DND-41 (cell line): ENCODE data around the gene MAP2K5.
"Not testable (repeated sequence)": the region's sequence is repeated elsewhere in the genome, so short reads cannot be mapped to it uniquely, and the experiment has no call there.

Source experiments
- ATAC-seq: fragments of 200-7000 bp; cut with Tn5 transposase; 3 replicates; pipeline ENCODE4 v1.9.1; 2021; ENCODE audit warnings: low read depth; ENCODE audit not compliant: insufficient read depth
- DNase-seq: peaks from one replicate; pipeline ENCODE4 v3.0.0-alpha.2; 2020
- H2AFZ ChIP-seq: 2 replicates; pipeline ENCODE4 v1.6.0; 2012; ENCODE audit warnings: low read depth, low read length
- H3K27ac ChIP-seq: 2 replicates; pipeline ENCODE4 v1.5.1; 2012; ENCODE audit warnings: low read length, inconsistent platforms
- H3K27me3 ChIP-seq: fragments of 200-600 bp; sonication (generic); 2 replicates; pipeline ENCODE4 v1.6.0; 2012; ENCODE audit warnings: low read length, mild to moderate bottlenecking, inconsistent platforms; ENCODE audit not compliant: insufficient read depth, poor library complexity
- H3K36me3 ChIP-seq: 2 replicates; pipeline ENCODE4 v1.5.1; 2012; ENCODE audit warnings: low read length, inconsistent platforms; ENCODE audit not compliant: insufficient read depth
- H3K4me1 ChIP-seq: 2 replicates; pipeline ENCODE4 v1.5.1; 2012; ENCODE audit warnings: mild to moderate bottlenecking, low read length; ENCODE audit not compliant: insufficient read depth
- H3K4me2 ChIP-seq: 2 replicates; pipeline ENCODE4 v1.6.0; 2012; ENCODE audit warnings: mild to moderate bottlenecking, moderate library complexity, low read length, inconsistent platforms; ENCODE audit not compliant: insufficient read depth
- H3K4me3 ChIP-seq, 2 experiments: fragments of 200-600 bp in 1 of 2; shearing (Covaris generic) in 1 of 2; 2 replicates each; pipeline ENCODE4 v1.5.1; 2012 to 2016; ENCODE audit warnings: inconsistent platforms in 2 of 2, low read length in 2 of 2, mild to moderate bottlenecking in 2 of 2, low read depth in 1 of 2, moderate library complexity in 1 of 2
- H3K79me2 ChIP-seq: 2 replicates; pipeline ENCODE4 v1.6.0; 2012; ENCODE audit warnings: low read length, inconsistent platforms; ENCODE audit not compliant: insufficient read depth
- H3K9ac ChIP-seq: 2 replicates; pipeline ENCODE4 v1.6.0; 2012; ENCODE audit warnings: low read depth, mild to moderate bottlenecking, inconsistent platforms, low read length, moderate library complexity
- H3K9me3 ChIP-seq: 2 replicates; pipeline ENCODE4 v1.5.1; 2012; ENCODE audit warnings: low read length, moderate library complexity, mild to moderate bottlenecking, inconsistent platforms; ENCODE audit not compliant: insufficient read depth, severe bottlenecking
- H4K20me1 ChIP-seq: 2 replicates; pipeline ENCODE4 v1.6.0; 2012; ENCODE audit warnings: low read length; ENCODE audit not compliant: insufficient read depth
- EZH2 ChIP-seq: IDR thresholded peaks from 3 replicates; pipeline ENCODE4 v1.6.1; 2012; ENCODE audit warnings: borderline replicate concordance, low read depth, mild to moderate bottlenecking, moderate library complexity, low read length, inconsistent platforms; ENCODE audit not compliant: severe bottlenecking
- TF ChIP-seq, protein P1 (sequence below): IDR thresholded peaks from 2 replicates; pipeline ENCODE4 v1.5.1; 2012; ENCODE audit warnings: borderline replicate concordance, low read length, moderate library complexity, mild to moderate bottlenecking; ENCODE audit not compliant: poor library complexity, severe bottlenecking; ENCODE audit errors: extremely low read depth

MAP2K5 gene

DNA sequence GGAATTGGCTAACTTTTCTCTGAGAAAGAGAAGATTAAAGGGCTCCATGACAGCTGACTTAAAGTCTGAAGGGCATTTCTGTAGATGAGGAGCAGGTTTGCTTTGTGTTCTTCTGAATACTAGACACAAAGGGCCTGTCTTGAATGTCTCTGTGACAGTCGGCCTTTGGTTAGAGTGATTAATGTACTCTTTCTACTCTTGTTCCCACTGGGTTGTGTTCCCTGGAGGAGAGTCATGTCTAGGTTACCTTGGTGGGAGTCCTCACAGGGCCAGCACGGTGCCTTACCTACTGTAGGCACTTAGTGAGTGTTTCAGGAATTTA lies 66.1 kb downstream of the MAP2K5 start:
- no peaks in the 10 kb centered on the region for H3K9me3 ChIP-seq
- H2AFZ ChIP-seq: no peak overlapping the region
- TF ChIP-seq, protein P1, sequence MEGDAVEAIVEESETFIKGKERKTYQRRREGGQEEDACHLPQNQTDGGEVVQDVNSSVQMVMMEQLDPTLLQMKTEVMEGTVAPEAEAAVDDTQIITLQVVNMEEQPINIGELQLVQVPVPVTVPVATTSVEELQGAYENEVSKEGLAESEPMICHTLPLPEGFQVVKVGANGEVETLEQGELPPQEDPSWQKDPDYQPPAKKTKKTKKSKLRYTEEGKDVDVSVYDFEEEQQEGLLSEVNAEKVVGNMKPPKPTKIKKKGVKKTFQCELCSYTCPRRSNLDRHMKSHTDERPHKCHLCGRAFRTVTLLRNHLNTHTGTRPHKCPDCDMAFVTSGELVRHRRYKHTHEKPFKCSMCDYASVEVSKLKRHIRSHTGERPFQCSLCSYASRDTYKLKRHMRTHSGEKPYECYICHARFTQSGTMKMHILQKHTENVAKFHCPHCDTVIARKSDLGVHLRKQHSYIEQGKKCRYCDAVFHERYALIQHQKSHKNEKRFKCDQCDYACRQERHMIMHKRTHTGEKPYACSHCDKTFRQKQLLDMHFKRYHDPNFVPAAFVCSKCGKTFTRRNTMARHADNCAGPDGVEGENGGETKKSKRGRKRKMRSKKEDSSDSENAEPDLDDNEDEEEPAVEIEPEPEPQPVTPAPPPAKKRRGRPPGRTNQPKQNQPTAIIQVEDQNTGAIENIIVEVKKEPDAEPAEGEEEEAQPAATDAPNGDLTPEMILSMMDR: no peak
- no peak for TF ChIP-seq EZH2
- H3K9ac ChIP-seq: no peak overlapping the region
- no peak overlapping the region for H3K27ac ChIP-seq
- no peaks in the 10 kb centered on the region for H3K79me2 ChIP-seq
- DNase-seq (no peak), ATAC-seq (no peak)
- H3K27me3 ChIP-seq: no peaks in the 10 kb centered on the region
- H3K4me3 ChIP-seq: no peak overlapping the region
- H3K4me1 ChIP-seq: no peaks in the 10 kb centered on the region
- H3K4me2 ChIP-seq: no peak overlapping the region
- no peaks in the 10 kb centered on the region for H4K20me1 ChIP-seq
- H3K36me3 ChIP-seq: no peaks in the 10 kb centered on the region; the same call in 1 of the 2 replicates

DNA sequence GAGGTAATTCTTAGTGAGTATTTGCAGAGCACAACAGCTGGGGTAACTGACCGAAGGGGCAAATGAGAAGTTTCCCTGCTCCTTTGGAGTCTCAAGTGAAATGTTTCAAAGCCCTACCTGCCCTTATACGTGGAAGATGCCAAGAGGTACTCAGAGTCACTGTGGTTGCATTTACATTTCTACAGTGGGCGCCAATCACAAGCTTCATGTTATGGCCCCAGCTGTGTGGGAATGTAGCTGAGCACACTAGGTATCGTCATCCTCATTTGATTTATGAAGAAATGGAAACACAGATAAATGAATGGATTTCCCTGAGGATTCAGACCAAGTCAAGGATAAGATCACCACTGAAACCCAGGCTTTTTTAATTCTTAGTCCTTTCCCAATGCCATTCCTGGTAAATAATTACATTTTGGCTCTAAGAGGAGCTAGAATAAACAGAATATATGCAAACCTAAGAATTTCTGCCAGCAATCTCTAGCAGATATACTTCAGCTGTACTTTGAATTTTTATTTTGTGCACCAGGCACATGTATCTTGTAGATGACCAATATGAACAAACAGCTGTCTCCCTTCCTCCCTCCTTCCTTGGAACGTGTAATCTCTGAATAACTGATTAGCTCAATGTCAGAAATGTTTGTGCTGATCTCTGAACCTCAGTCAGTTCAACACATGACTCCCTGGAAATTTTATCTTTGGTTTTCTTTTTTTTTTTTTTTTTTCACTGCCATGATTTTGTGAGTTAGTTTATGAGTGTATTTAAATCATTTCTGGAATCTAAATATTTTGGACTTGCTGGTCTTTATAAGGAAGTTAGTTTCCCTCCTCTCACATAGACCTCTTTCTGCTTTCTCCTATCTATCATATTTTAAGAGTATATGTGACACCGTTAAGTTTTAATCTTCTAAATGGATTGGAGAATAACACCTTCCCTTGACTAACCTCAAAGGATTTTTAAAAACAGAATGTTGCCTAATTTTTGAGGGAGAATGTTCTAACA lies 69.2 kb downstream of the MAP2K5 start:
- H3K4me2 ChIP-seq: no peak overlapping the region
- H3K27me3 ChIP-seq: no peaks in the 10 kb centered on the region
- no peaks in the 10 kb centered on the region for H3K9me3 ChIP-seq
- no peaks in the 10 kb centered on the region for H3K79me2 ChIP-seq
- no peaks in the 10 kb centered on the region for H4K20me1 ChIP-seq
- no peak overlapping the region for H3K9ac ChIP-seq
- no peak for DNase-seq
- no peak overlapping the region for H3K4me3 ChIP-seq
- H2AFZ ChIP-seq: no peak overlapping the region
- TF ChIP-seq, protein P1: no peak
- no peak for TF ChIP-seq EZH2
- ATAC-seq: no peak
- H3K4me1 ChIP-seq: no peaks in the 10 kb centered on the region
- no peak overlapping the region for H3K27ac ChIP-seq
- no peaks in the 10 kb centered on the region; the same call in 1 of the 2 replicates for H3K36me3 ChIP-seq

DNA sequence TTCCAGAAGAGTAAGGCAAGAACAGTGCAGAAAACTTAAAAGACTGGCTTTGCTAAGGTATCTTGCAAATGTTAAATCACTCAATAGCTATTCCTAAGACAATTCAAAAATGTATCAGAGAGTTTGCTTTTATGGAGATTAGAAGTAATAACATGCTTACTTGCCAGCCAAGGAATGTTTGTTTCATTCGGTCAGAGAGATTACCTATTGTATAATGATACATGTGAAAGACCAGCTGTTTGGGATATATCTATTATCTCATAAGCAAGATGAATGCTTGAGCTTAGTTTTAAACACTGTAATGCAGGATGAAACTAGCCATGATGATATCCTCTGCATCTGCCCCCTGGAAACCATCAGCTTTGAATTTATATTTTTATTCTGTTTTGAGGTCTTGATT lies 70.7 kb downstream of the MAP2K5 start:
- no peak for TF ChIP-seq EZH2
- TF ChIP-seq, protein P1: no peak
- no peaks in the 10 kb centered on the region for H3K27me3 ChIP-seq
- H2AFZ ChIP-seq: no peak overlapping the region
- ATAC-seq: no peak
- no peaks in the 10 kb centered on the region; the same call in 1 of the 2 replicates for H3K36me3 ChIP-seq
- no peak overlapping the region for H3K27ac ChIP-seq
- H3K9me3 ChIP-seq: no peaks in the 10 kb centered on the region
- H3K4me2 ChIP-seq: no peak overlapping the region
- DNase-seq: no peak
- H3K9ac ChIP-seq: no peak overlapping the region
- H4K20me1 ChIP-seq: no peaks in the 10 kb centered on the region
- no peaks in the 10 kb centered on the region for H3K4me1 ChIP-seq
- no peak overlapping the region for H3K4me3 ChIP-seq
- H3K79me2 ChIP-seq: no peaks in the 10 kb centered on the region

DNA sequence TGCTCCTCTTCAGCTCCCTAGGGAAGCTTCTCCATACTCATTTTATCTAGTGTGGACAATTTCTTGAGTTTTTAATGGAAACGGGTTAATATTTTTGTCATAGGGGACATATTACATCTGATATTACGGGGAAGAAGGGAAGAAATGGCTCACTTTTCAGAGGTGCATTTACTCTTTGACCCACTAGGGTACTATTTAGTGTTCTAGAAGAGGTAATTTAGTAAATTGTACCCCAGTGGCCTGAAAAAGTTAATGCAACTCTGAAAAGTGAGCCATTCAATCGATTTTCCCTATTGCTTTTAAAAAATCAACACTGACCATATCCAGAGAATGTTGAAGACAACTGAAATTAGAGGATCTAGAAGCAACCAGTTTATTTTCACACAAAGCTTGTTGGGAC lies 71.2 kb downstream of the MAP2K5 start:
- TF ChIP-seq, protein P1: no peak
- no peak for TF ChIP-seq EZH2
- no peaks in the 10 kb centered on the region for H3K27me3 ChIP-seq
- no peaks in the 10 kb centered on the region for H4K20me1 ChIP-seq
- no peak overlapping the region for H3K27ac ChIP-seq
- H3K36me3 ChIP-seq: no peaks in the 10 kb centered on the region
- H3K9me3 ChIP-seq: no peaks in the 10 kb centered on the region
- H2AFZ ChIP-seq: no peak overlapping the region
- ATAC-seq (no peak), DNase-seq (no peak)
- H3K79me2 ChIP-seq: no peaks in the 10 kb centered on the region
- H3K4me2 ChIP-seq: no peak overlapping the region
- no peak overlapping the region for H3K4me3 ChIP-seq
- no peaks in the 10 kb centered on the region for H3K4me1 ChIP-seq
- no peak overlapping the region for H3K9ac ChIP-seq

DNA sequence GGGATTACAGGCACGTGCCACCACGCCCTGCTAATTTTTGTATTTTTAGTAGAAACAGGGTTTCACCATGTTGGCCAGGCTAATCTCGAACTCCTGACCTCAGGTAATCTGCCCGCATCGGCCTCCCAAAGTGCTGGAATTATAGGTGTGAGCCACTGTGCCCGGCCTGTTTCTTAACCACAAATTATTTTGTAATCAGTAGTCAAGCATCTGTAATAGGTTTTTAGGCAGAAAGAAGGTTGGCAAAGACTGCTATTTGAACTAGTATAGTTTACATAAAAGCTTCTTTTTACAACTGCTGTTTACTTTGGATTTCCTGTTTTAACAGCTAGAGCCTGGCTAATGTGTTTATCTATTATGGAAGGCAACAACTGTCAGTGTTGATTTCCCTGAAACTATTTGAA lies 72.6 kb downstream of the MAP2K5 start:
- not testable (repeated sequence) for H3K9ac ChIP-seq, ATAC-seq, H4K20me1 ChIP-seq, H3K27me3 ChIP-seq, H2AFZ ChIP-seq, H3K9me3 ChIP-seq, H3K79me2 ChIP-seq, H3K4me2 ChIP-seq, H3K27ac ChIP-seq, H3K4me1 ChIP-seq, DNase-seq, H3K36me3 ChIP-seq, H3K4me3 ChIP-seq
